NCI-H774 (cell line): ENCODE results near the gene CMBL.
"Not testable (repeated sequence)": the region's sequence is repeated elsewhere in the genome, so short reads cannot be mapped to it uniquely, and the experiment has no call there.

Experiments
- DNase-seq: peaks from one replicate; lab custom pipeline; 2025; lab: John Stamatoyannopoulos, UW

The CMBL gene

GRCh38 chr5:10257870-10258269, 49.8 kb downstream of the CMBL start:
- DNase-seq, result no peak

GRCh38 chr5:10254686-10255085, 53.0 kb downstream of the CMBL start:
- no peak for DNase-seq

GRCh38 chr5:10253390-10253789, 54.3 kb downstream of the CMBL start:
- DNase-seq, result no peak

- DNase-seq, result no peak
Measured at GRCh38 chr5:10251405-10251804, 56.3 kb downstream of the CMBL start.

GRCh38 chr5:10250806-10251276, 56.9 kb downstream of the CMBL start:
- no peak for DNase-seq

GRCh38 chr5:10249948-10250805, 57.5 kb downstream of the CMBL start, which contains the start of gene CCT5:
TSS of gene CCT5 (plus strand) at chr5:10250280. CDS start at chr5:10250341, 61 bp downstream.
- peak; percentile 99 for DNase-seq

GRCh38 chr5:10248378-10249260, 59.1 kb downstream of the CMBL start:
- no peak for DNase-seq

GRCh38 chr5:10247217-10247616, 60.5 kb downstream of the CMBL start:
- not testable (repeated sequence) for DNase-seq

- no peak for DNase-seq
Measured at GRCh38 chr5:10246761-10247160, 60.9 kb downstream of the CMBL start.

- no peak for DNase-seq
Measured at GRCh38 chr5:10244342-10244944, 63.3 kb downstream of the CMBL start.

- no peak for DNase-seq
Measured at GRCh38 chr5:10243660-10244240, 64.0 kb downstream of the CMBL start.

- no peak for DNase-seq
Measured at GRCh38 chr5:10235350-10235749, 72.4 kb downstream of the CMBL start.

- no peak for DNase-seq
Measured at GRCh38 chr5:10233505-10233904, 74.2 kb downstream of the CMBL start.

- no peak for DNase-seq
Measured at GRCh38 chr5:10233011-10233410, 74.7 kb downstream of the CMBL start.

GRCh38 chr5:10232386-10232785, 75.3 kb downstream of the CMBL start:
- DNase-seq, result no peak

GRCh38 chr5:10229306-10230048, 78.2 kb downstream of the CMBL start:
- no peak for DNase-seq

- no peak for DNase-seq
Measured at GRCh38 chr5:10228288-10228687, 79.4 kb downstream of the CMBL start.
